HG02759 (cell line): ENCODE data around the gene CCDC57.
"Not testable (repeated sequence)": the region's sequence is repeated elsewhere in the genome, so short reads cannot be mapped to it uniquely, and the experiment has no call there.

Experiments used
- ATAC-seq: cut with Tn5 transposase; IDR thresholded peaks from one replicate; pipeline ENCODE4 v1.9.1; 2021; ENCODE audit warnings: mild to moderate bottlenecking, moderate library complexity; ENCODE audit not compliant: unreplicated experiment

Gene CCDC57

DNA sequence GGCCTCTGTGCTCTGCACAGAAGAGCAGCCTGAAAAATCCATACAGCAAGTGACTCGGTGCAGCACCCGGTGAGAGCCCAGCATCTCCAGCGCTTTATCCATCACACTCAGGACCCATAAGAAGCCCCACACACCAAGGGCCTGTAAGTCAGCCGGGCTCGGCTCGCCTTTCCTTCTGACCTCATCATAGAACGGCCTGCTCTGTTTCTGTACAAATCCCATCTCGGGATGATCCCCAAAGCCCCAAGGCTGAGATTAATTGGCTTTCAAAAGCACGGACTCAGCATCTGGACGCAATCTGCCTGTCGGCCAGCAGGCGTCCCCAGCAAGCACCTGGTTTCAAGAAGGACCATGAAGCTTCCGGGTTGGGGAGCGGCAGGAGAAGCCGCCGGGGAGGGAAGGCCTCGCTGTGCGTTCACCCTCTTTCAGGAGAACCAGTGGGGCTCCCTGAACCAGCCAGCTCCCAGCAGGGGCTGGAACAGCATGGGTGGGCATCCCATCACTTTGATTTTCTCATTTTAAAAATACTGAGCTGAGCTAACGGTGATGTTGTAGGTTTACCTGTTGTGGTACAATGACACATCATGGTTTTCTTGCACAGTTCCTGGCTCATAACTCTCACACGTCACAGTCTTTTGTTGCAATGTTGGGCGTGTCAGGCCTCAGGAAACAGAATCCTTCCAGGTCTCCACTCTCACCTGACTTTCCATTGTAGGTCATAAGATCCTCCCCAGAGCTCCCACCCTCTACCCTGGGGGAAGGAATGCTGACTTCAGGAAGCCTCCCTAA is 6.7 kb downstream of the CCDC57 start:
- peak; percentile 71 for ATAC-seq

DNA sequence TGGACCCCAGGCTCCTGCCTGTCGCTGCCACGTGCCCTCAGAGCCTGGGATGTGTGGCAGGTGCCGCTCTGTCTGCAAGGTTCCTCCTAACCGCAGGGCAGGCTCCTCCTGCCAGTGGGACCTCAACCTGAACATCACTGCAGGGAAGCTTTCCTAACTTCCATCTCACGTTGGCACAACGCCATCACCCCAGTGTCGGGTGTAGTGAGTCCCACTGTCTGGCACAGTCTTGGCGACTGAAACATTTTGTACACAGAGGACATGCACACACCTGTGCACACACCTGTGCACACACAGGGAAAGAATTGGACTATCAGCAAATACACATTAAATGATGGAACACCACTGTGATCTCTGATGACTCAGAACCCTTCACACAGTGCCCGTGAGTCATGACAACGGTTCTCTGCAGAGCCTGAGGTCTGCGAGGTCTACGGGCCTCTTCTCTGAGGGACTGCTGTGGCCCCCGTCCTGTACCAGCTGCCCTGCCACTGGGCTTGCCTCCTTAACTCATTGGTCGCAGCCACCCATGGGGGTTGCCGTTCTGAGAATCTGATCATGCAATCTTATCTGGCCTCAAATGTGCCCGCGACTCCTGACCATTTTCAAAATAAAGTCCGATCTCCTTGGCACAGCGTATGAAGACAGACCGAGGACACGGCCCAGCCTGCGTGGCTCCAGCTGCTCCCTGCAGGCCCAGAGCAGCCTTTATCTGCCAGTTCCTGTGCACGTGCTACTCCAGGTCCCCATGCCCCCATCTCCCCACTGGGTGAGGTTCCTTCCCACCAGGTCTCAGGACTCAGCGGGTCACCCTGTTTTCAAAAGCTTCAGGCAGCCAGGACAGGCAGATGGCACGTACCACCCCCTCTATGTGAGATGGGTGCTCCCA is 7.6 kb downstream of the CCDC57 start:
- ATAC-seq, result no peak

DNA sequence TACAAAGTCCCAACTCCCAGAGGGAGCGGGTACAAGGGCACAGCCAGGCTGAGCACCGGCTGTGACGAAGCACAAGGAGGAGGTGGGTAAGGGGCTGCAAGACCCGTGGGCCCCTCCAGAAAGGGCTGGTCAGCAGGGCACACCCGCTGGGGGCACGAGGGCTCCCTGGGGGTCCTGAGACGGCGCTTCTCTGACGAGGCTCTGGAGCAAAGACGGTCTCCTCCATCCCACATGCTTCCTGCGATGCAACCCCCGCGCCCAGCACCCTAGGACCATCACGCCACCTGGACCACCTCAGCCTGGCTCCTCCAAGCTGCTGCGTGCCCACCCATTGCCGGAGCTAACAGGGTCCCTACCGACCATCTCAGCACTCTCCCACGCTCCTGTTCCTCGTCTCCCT is 8.7 kb downstream of the CCDC57 start:
- no peak for ATAC-seq

DNA sequence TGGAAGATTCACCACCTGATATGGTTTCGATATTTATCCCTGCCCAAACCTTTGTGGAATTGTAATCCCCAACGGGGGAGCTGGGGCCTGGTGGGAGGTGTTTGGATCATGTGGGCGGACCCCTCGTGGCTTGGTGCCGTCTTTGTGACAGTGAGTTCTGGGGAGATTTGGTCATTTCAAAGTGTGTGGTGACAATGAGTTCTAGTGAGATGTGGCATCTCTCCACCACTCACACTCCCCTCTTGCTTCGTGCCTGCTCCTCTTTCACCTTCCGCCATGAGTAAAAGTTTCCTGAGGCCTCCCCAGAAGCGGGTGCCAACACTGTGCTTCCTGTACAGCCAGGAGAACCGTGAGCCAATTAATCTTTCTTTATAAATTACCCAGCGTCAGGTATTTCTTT is 9.7 kb downstream of the CCDC57 start:
- ATAC-seq, result no peak

DNA sequence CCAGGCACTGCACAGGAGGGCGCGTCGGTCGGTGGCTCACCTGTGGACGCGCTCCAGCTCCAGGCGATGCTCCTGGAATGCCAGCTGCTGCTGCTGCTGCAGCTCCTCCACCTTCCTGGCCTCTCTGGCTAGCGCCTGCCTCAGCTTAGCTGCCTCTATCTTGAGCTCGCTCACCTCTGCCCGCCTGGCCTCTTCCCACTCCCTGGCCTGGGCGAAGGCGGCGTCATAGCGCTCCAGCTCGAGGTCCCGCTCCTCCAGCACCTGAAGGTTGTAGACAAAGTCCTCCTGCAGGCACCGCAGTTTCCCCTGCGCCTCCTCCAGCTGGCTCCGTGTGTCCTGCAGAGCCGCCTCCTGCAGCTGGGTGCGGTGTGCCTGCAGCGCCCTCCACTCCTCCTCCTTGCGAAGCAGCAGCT is 11.1 kb downstream of the CCDC57 start:
- ATAC-seq, result no peak

DNA sequence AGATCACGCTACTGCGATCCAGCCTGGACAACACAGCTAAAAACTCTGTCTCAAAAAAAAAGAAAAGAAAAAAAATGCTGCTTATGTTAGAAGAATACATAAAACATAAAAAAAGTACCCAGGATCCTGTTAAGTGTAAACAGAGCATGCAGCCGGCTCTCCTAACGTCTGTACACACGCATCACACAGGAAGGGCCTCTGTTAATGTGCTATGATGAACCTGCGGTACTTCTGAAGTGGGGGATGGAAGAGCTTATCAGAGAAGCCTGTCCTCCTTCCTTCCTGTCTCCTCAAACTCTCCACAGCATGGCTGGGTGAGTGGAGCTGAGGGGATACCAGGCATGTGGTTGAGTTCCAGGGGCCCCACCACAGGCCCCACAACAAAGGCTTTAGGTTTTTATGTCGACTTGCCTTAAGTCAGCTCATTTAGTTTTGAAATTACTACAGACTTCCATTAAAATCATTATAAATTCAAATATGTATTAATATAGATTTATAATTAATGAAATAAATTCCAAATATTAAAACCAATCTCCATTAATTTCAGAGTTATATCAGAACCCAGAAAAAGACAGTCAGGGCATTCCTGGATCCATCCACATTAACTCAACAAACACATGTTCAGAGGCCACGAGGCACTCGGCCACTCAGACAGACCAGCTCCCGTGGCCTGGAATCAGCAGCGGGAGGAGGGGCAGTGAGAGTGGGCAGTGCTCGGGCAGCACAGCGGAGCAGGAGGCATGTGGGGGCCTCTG is 11.7 kb downstream of the CCDC57 start:
- ATAC-seq, result no peak

DNA sequence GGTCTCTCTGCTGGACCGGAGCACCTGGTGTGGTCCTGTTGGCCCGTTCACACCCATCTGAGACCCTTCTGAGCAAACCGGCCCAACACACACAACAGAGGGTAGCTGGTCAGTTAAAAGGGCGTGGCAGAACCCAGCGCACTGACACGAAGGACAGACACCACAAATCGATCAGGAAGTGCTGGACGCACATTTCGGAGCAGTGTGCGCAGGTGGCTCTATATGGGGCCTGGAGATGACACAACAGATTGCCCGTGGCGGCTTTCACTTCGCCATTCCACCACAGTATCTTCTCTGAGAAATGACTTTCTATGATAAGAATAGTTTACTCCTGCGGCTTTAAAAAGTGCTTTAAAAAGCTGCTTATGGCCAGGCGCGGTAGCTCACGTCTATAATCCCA is 12.5 kb downstream of the CCDC57 start:
- ATAC-seq, result no peak

DNA sequence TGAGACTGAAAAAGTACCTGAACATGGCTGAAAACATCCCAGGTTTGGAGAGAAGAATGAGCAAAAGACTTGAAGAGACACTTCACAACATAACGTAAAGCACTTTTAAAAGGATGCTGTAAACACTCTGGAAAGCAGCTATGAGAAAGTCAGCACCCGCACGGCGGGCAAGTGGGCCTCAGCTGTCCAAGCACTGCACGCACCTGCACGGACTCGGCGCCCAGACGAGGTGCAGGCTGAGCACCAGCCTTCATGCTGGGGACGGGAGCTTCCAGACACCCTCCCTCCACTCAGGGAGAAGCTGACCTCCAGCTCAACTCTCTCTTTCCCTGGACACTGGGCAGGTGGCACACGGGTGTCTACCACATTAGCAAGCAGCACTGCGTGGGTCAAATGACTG is 13.1 kb downstream of the CCDC57 start:
- no peak for ATAC-seq

DNA sequence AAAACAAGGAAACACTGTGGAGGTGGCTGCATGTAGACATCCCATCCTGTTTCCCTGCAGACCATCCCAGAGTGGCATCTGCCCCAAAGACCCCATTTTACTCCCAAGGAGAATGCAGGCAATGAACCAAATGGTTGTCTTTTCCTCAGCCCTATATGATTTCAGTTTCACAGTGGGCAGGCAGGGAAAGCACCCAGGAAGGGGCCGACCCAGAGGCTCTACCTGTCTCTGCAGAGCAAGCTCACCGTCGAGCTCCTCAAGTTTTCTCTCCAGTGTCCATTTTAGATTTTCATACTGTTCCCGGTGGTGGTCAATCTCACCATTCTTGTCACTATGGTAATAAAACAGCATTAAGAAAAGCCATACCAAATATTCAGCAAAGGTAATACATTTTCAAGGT is 14.6 kb downstream of the CCDC57 start:
- ATAC-seq, result no peak

DNA sequence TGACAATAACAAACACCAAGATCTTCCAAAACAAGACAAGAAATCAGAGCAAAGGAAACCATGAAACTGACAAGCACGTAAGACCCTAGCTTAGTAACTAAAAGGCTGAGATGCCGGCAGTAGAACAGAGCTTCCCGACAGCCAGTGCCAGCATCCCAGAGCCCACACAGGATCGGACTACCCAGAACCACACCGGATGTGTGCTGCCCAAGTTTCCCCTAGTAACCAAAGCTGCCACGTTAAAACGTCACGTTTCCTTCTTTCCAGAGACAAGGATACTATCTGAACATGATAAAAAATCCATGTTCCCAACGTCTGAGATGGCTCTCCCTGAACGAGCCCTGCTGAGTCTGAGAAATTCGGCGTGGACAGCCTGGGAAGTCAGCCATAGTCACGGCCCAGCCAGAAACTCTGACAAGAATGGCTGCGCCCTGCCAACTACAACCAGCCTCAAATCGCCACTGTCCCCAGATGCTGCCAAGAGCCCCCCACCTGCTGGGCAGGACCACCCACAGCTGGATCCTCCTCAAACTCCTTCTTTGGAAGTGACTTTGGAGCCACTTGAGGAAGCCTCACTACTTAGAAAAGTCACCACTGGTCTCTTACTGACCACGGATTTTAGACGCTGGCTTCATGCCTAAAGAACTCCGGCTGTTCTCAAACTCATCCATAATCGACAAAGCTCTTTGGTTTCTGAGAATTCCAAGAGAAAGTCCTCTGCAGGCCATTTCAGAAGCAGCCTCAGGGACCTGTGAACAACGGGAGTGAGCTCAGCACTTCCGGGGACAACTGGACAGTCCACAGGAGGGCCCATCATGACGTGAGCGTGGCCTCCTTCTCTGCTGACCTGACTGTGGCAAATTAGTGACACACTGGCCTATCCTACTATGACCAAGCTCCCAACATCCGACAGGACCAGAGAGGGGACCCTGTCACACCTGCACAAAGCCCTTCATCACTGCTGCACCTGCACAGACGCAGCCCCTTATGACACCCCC is 16.7 kb downstream of the CCDC57 start:
- no peak for ATAC-seq

DNA sequence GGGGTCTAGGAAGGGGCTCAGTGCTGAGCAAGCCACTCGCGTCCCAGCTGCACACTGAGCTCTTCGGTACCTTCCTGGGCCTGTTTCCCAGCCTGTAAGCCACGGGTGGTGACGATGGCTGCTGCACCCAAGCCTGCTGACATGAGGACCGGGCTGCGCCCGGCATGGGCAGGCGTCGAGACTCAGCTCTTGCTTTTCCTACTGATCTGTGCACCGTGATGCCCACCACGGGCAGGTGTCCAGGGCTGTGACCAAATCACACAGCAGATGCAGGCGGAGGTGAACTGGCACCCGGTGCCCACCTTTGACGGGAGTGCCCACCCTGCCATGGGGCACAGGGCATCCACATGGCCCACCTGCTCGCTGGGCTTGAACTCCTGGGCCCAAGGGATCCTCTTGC is 17.9 kb downstream of the CCDC57 start:
- ATAC-seq, result no peak

DNA sequence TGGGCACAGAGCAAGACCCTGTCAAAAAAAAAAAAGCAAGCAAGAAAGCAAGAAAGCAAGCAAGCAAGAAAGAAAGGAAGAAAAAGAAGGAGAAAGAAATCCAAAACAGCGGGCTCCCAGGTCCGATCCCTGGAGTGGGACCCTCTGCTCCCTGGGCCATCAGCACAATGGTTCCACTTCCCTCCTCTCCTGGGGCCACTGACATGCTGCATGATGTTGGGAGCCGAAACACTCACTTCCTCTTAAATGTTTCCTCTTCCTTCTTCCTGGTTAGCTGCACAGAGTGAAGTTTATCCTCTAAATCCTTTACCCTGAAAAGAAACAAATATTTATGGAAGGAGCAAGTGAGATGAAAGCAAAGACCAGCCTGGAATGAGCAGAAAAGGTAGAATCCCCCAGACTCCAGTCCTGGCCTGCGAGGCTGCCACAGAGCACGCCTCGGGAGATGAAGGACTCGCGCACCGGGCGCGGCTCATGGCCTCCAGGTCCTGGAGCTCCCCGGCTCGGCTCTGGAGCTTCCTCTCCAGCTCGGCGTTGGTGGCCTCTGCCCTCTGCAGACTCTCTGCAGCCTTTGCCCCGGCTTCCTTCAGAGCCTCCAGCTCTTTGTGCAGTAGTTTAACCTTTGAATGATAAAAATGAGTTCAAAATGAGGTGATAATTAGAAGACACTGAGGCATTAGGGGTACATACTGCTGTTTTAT is 19.0 kb downstream of the CCDC57 start:
- no peak for ATAC-seq

DNA sequence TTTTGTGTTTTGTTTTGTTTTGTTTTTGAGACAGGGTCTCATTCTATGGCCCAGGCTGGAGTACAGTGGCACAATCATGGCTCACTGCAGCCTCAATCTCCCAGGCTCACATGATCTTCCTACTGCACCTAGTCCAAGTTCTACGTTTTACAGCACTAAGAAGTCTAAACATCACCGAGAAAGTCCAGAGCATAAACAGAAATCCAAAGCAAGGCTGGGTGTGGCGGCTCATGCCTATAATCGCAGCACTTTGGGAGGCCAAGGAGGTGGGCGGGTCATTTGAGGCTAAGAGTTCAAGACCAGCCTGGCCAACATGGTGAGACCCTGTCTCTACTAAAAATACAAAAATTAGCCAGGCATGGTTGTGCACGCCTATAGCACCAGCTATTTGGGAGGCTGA is 19.6 kb downstream of the CCDC57 start:
- not testable (repeated sequence) for ATAC-seq

DNA sequence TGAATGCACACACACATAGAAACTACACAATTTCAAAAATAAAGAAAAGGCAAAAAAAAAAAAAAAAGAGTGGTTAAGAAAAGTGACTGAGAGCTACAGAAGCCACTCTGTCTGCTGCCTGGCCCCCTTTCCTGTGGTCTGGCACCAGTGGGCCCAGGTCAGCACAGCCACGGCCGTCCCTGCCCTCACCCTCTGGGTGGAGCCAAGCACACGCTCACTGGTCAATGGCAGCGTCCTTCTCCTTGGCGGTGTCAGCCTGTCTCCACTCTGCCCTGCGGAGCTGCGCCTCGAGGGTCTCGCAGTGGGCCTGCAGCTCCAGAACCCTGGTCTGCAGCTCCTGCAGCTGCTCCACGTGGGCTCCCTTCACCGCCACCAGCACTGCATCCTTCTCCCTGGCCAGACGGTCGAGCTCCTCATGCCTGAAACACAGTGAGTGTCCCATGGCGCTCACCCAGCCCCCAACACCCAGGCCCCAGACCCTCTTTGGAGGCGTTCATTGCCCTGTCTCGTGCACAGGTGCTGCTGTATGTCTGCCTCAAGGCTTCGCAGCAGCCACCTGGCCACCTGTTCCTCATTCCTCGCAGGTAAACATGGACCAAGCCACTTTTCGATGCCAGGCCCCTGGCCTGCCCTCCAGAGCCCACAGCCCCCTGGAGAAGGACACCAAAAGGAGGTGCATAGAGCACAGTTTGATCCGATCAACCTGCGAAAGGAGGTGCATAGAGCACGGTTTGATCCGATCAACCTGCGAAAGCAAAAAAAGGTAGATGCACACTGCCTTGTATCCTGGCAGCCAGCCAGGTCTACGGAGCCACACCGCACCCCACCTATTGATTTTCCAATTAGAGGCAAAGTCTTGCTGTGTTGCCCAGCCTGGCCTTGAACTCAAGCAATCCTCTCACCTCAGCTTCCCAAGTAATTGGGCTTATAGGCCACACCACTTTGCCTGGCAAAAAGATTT is 24.4 kb downstream of the CCDC57 start:
- ATAC-seq, result no peak

DNA sequence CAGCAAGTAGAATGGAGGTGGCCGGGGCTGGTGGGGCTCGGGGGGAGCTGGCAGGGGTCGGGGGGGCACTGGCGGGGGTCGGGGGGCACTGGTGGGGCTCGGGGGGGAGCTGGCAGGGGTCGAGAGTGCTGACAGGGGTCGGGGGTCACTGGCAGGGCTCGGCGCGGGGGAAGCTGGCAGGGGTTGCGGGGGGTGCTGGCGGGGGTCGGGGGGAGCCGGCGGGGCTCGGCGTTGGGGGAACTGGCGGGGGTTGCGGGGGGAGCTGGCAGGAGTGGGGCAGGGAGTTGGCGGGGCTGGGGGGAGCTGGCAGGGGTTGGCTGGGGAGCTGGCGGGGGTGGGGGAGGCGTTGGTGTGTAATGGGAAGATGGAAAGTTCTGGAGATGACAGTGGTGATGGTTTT is 25.1 kb downstream of the CCDC57 start:
- ATAC-seq, result no peak

DNA sequence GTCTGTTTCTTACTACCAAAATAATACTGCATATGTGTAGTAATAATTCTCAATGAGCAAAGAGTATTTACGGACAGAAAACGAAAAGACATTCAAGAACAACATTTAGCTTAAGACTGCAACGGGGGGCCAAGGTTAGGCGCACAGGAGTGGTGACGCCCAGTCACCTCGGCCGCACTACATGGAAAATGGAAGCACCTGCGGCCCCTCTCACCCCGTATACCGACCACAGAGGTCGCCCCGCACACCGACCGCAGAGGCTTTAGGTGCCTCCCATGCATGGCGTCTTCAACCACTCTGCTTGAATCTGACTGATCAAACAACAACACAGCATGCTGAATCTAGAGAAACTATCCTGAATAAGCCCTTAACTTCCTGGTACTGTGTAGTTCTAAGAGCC is 26.4 kb downstream of the CCDC57 start:
- ATAC-seq, result no peak

DNA sequence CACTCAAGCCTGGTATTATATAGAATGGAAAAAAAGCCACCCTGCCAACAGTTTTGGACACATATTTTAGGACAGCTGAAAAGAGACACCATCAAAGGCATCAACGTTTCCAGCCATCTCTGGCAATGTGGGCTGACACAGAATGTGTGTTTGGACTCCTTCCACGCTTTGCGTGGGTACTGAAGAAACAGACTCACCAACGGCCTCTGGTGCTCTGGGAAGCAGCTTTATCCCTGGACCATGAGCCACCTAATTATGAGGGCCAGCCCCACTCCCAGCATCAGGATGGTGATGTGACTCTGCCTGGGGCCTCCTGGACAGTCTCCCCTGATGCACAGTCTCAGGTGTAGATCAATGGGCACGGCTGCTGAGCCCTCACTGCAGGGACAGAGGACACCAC is 27.9 kb downstream of the CCDC57 start:
- ATAC-seq, result no peak

DNA sequence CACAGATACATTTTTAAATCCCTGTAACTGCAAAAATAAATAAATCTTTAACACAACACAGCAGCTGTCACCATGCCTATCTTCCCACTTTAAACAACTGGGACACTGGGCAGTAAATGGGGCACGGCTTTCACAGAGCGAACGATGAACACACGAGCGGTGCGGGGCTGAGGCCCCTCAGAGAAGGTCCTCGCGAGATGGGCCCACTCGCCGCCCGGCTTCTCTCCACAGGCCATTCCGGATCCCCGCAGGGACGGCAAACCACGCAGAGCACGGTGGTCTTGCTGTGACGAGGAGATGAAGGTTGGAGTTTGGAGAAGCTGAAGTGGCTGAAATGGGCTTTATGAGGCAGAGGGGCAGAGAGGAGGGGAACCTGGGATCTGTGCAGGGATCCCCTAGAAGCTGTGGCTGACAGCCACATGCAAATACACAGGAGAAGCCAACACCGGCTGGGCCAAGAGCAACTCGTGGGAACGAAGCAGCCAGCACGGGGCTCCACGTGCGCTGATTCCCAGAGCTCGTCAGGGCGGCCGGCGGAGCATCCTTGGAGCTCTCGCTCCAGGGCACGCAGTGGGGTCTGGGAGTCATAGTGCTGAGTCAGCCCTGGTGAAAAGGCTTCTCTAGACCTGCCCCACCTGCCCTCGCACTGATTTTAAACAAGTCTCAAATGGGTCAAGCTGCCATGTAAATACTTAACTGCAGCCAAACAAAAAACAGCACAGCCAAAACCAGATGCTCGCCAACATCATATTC is 31.7 kb downstream of the CCDC57 start:
- ATAC-seq, result no peak
